ENCODE results near the gene PHACTR1. TPM values are rescaled to one million over a fixed set of nuclear protein-coding genes. Genes with fewer than 3 reads are reported as not detected.

PHACTR1 gene
- total RNA-seq, 8 experiments from 2014 or later, result 2.7 to 24.5 (median 16.4) TPM

- peaks cover 0 to 7% of the 10 kb centered on the region in 2 donors for H3K4me1 ChIP-seq (replicated peaks in 1 of 2)
- in situ Hi-C loops (cut with MboI; ENCODE audit: low pct_unique_long_range_greater_than_20kb in 2 of 9, low sequenced_read_pairs in 9 of 9, unreplicated experiment in 9 of 9), result no loop called here
- ATAC-seq (replicated peaks in 6 of 8), result no peak
- WGBS, 10 experiments, result 80 to 100% (median 94%) methylated on average over 1 to 2 of the region's 2 CpGs; no CpG with 5 or more reads in 3 of the 10 experiments
- H3K4me3 ChIP-seq, result no peak overlapping the region
- no peak overlapping the region for H3K27ac ChIP-seq
Observed at GRCh38 chr6:12814015-12814414, 97.4 kb downstream of the PHACTR1 start.

- WGBS, 10 experiments, result 15 to 100% (median 78%) methylated on average over 1 to 2 of the region's 2 CpGs; no CpG with 5 or more reads in 3 of the 10 experiments
- Histone ChIP-seq H3K4me1 (replicated peaks in 1 of 2) (peaks cover 0 to 7% of the 10 kb centered on the region in 2 donors), H3K4me3 (no peak overlapping the region), H3K27ac (no peak overlapping the region)
- ATAC-seq (replicated peaks in 6 of 8), result no peak
- in situ Hi-C loops (cut with MboI; ENCODE audit: low pct_unique_long_range_greater_than_20kb in 2 of 9, low sequenced_read_pairs in 9 of 9, unreplicated experiment in 9 of 9), result no loop called here
Observed at GRCh38 chr6:12815089-12815488, 98.5 kb downstream of the PHACTR1 start.

- in situ Hi-C loops (cut with MboI; ENCODE audit: low pct_unique_long_range_greater_than_20kb in 2 of 9, low sequenced_read_pairs in 9 of 9, unreplicated experiment in 9 of 9), result no loop called here
- peak in 3 of 8 experiments; percentile 30 to 72 (median 64) for ATAC-seq (replicated peaks in 6 of 8)
- Histone ChIP-seq H3K4me3 (no peak overlapping the region), H3K4me1 (replicated peaks in 1 of 2) (peaks cover 0 to 7% of the 10 kb centered on the region in 2 donors), H3K27ac (no peak overlapping the region)
- 41 to 94% (median 67%) methylated on average over 2 to 4 of the region's 4 CpGs; no CpG with 5 or more reads in 1 of the 10 experiments for WGBS, 10 experiments
Observed at GRCh38 chr6:12815884-12816600, 99.5 kb downstream of the PHACTR1 start.

GRCh38 chr6:12818324-12818723 lies 101.8 kb downstream of the PHACTR1 start:
- H3K4me1 ChIP-seq (replicated peaks in 1 of 2), result peaks cover 0 to 7% of the 10 kb centered on the region in 2 donors
- no peak overlapping the region for H3K27ac ChIP-seq
- in situ Hi-C loops (cut with MboI; ENCODE audit: low pct_unique_long_range_greater_than_20kb in 2 of 9, low sequenced_read_pairs in 9 of 9, unreplicated experiment in 9 of 9), result no loop called here
- no peak overlapping the region for H3K4me3 ChIP-seq
- no peak for ATAC-seq (replicated peaks in 6 of 8)
- 0 to 100% (median 67%) methylated on average over 1 of the region's 1 CpG; no CpG with 5 or more reads in 5 of the 10 experiments for WGBS, 10 experiments

- in situ Hi-C loops (cut with MboI; ENCODE audit: low pct_unique_long_range_greater_than_20kb in 2 of 9, low sequenced_read_pairs in 9 of 9, unreplicated experiment in 9 of 9), result no loop called here
- 43 to 100% (median 88%) methylated on average over 1 to 5 of the region's 8 CpGs; no CpG with 5 or more reads in 4 of the 10 experiments for WGBS, 10 experiments
- peaks cover 0 to 20% of the 10 kb centered on the region in 2 donors for H3K4me1 ChIP-seq (replicated peaks in 1 of 2)
- ATAC-seq (replicated peaks in 6 of 8), result no peak
- H3K27ac ChIP-seq, result no peak overlapping the region
- no peak overlapping the region for H3K4me3 ChIP-seq
Observed at GRCh38 chr6:12823847-12824246, 107.3 kb downstream of the PHACTR1 start.

- no peak overlapping the region for H3K4me3 ChIP-seq
- H3K27ac ChIP-seq, result no peak overlapping the region
- WGBS, 10 experiments, result 6 to 80% (median 37%) methylated on average over 1 to 2 of the region's 2 CpGs
Observed at GRCh38 chr6:12826584-12826983, 110.0 kb downstream of the PHACTR1 start.

GRCh38 chr6:12827921-12828320 lies 111.4 kb downstream of the PHACTR1 start:
- WGBS, 10 experiments, result 29 to 100% (median 75%) methylated on average over 1 to 2 of the region's 2 CpGs; no CpG with 5 or more reads in 1 of the 10 experiments
- H3K27ac ChIP-seq, result no peak overlapping the region
- H3K4me1 ChIP-seq (replicated peaks in 1 of 2), result peaks cover 0 to 23% of the 10 kb centered on the region in 2 donors
- ATAC-seq (replicated peaks in 6 of 8), result no peak
- no peak overlapping the region for H3K4me3 ChIP-seq
- in situ Hi-C loops (cut with MboI; ENCODE audit: low pct_unique_long_range_greater_than_20kb in 2 of 9, low sequenced_read_pairs in 9 of 9, unreplicated experiment in 9 of 9), result no loop called here

More at GRCh38 chr6:12826584-12826983, 110.0 kb downstream of the PHACTR1 start:
- peak in 4 of 8 experiments; percentile 15 to 92 (median 84) for ATAC-seq (replicated peaks in 6 of 8)
- peaks cover 0 to 20% of the 10 kb centered on the region in 2 donors for H3K4me1 ChIP-seq (replicated peaks in 1 of 2)
- in situ Hi-C loops (cut with MboI; ENCODE audit: low pct_unique_long_range_greater_than_20kb in 2 of 9, low sequenced_read_pairs in 9 of 9, unreplicated experiment in 9 of 9), result no loop called here

GRCh38 chr6:12832226-12832735 lies 115.7 kb downstream of the PHACTR1 start:
- no peak overlapping the region for H3K4me3 ChIP-seq
- peaks cover 0 to 9% of the 10 kb centered on the region in 2 donors for H3K4me1 ChIP-seq (replicated peaks in 1 of 2)
- peak in 3 of 8 experiments; percentile 31 to 74 (median 66) for ATAC-seq (replicated peaks in 6 of 8)
- in situ Hi-C loops (cut with MboI; ENCODE audit: low pct_unique_long_range_greater_than_20kb in 2 of 9, low sequenced_read_pairs in 9 of 9, unreplicated experiment in 9 of 9), result no loop called here
- WGBS, 10 experiments, result 57 to 87% (median 77%) methylated on average over 1 to 4 of the region's 4 CpGs
- no peak overlapping the region for H3K27ac ChIP-seq

GRCh38 chr6:12836009-12836408 lies 119.4 kb downstream of the PHACTR1 start:
- no peak overlapping the region for H3K27ac ChIP-seq
- 7 to 92% (median 61%) methylated on average over 1 to 2 of the region's 2 CpGs for WGBS, 10 experiments
- no peak overlapping the region for H3K4me3 ChIP-seq
- peaks cover 0 to 3% of the 10 kb centered on the region in 2 donors for H3K4me1 ChIP-seq (replicated peaks in 1 of 2)
- in situ Hi-C loops (cut with MboI; ENCODE audit: low pct_unique_long_range_greater_than_20kb in 2 of 9, low sequenced_read_pairs in 9 of 9, unreplicated experiment in 9 of 9), result no loop called here
- ATAC-seq (replicated peaks in 6 of 8), result no peak

- H3K4me3 ChIP-seq, result no peak overlapping the region
- in situ Hi-C loops (cut with MboI; ENCODE audit: low pct_unique_long_range_greater_than_20kb in 2 of 9, low sequenced_read_pairs in 9 of 9, unreplicated experiment in 9 of 9), result no loop called here
- H3K4me1 ChIP-seq (replicated peaks in 1 of 2), result peaks cover 3 to 8% of the 10 kb centered on the region in 2 donors
- no peak for ATAC-seq (replicated peaks in 6 of 8)
- H3K27ac ChIP-seq, result no peak overlapping the region
- 43 to 100% (median 90%) methylated on average over 1 of the region's 1 CpG for WGBS, 10 experiments
Observed at GRCh38 chr6:12841619-12842018, 125.1 kb downstream of the PHACTR1 start.

GRCh38 chr6:12842114-12842513 lies 125.5 kb downstream of the PHACTR1 start:
- peak in 1 of 8 experiments; percentile 54 for ATAC-seq (replicated peaks in 6 of 8)
- Histone ChIP-seq H3K27ac (no peak overlapping the region), H3K4me3 (no peak overlapping the region), H3K4me1 (replicated peaks in 1 of 2) (peaks cover 3 to 8% of the 10 kb centered on the region in 2 donors)
- in situ Hi-C loops (cut with MboI; ENCODE audit: low pct_unique_long_range_greater_than_20kb in 2 of 9, low sequenced_read_pairs in 9 of 9, unreplicated experiment in 9 of 9), result no loop called here

GRCh38 chr6:12842658-12843057 lies 126.1 kb downstream of the PHACTR1 start:
- H3K27ac ChIP-seq, result no peak overlapping the region
- WGBS, 10 experiments, result 60 to 93% (median 88%) methylated on average over 1 to 2 of the region's 2 CpGs; no CpG with 5 or more reads in 2 of the 10 experiments
- H3K4me1 ChIP-seq (replicated peaks in 1 of 2), result peaks cover 3 to 8% of the 10 kb centered on the region in 2 donors
- no peak for ATAC-seq (replicated peaks in 6 of 8)
- no peak overlapping the region for H3K4me3 ChIP-seq
- in situ Hi-C loops (cut with MboI; ENCODE audit: low pct_unique_long_range_greater_than_20kb in 2 of 9, low sequenced_read_pairs in 9 of 9, unreplicated experiment in 9 of 9), result no loop called here

- H3K4me3 ChIP-seq, result no peak overlapping the region
- in situ Hi-C loops (cut with MboI; ENCODE audit: low pct_unique_long_range_greater_than_20kb in 2 of 9, low sequenced_read_pairs in 9 of 9, unreplicated experiment in 9 of 9), result no loop called here
- 64 to 100% (median 74%) methylated on average over 4 to 9 of the region's 11 CpGs for WGBS, 10 experiments
- ATAC-seq (replicated peaks in 6 of 8), result peak in 1 of 8 experiments; percentile 42
- no peak overlapping the region for H3K27ac ChIP-seq
- H3K4me1 ChIP-seq (replicated peaks in 1 of 2), result peaks cover 3 to 17% of the 10 kb centered on the region in 2 donors
Observed at GRCh38 chr6:12844284-12845223, 128.0 kb downstream of the PHACTR1 start.
